NT2/D1 (cell line): ENCODE results near the gene CXADR.

Source experiments
- SUZ12 ChIP-seq: IDR thresholded peaks from 2 replicates; pipeline ENCODE4 v1.6.1; 2011; ENCODE audit not compliant: insufficient read length, insufficient read depth; ENCODE audit errors: extremely low read depth
- YY1 ChIP-seq: IDR thresholded peaks from 2 replicates; pipeline ENCODE4 v1.6.1; 2011; ENCODE audit not compliant: insufficient read length, insufficient read depth

DNA sequence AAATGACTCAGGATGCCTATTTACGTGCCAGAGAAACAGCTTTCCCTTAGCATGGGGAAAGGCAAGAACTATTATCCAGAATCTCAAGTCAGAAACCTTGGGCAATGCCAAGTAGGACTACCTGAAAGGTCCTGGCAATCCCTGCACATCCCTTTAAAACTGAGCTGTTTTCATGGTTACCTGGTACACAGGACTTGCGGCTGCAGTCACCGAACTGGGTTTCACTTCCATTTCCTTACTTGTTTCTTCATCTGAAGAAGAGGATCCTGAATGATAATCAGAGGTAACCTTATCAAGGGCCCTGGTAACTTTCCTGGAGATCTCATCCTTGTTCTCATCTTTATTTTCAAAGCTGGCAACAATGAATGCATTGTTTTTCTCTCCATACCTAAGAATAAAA, 85.6 kb downstream of the CXADR start:
- TF ChIP-seq YY1 (no peak), SUZ12 (no peak)
